GM06990 (cell line): ENCODE results near the gene SALL1.

Experiments used
- DNase-seq: peaks from one replicate; pipeline ENCODE4 v3.0.0-alpha.2; 2011; ENCODE audit not compliant: insufficient read length; ENCODE audit errors: extremely low read depth
- H3K27me3 ChIP-seq: replicated peaks from 2 replicates; pipeline ENCODE4 v1.6.0; 2011; ENCODE audit warnings: low read length; ENCODE audit not compliant: control insufficient read depth, insufficient read depth
- H3K36me3 ChIP-seq: 2 replicates; pipeline ENCODE4 v1.5.1; 2011; ENCODE audit warnings: low read length; ENCODE audit not compliant: control insufficient read depth, insufficient read depth
- H3K4me3 ChIP-seq: replicated peaks from 2 replicates; pipeline ENCODE4 v1.5.1; 2011; ENCODE audit warnings: low read depth, mild to moderate bottlenecking, control low read depth, low read length
- TF ChIP-seq, protein P1 (sequence below): IDR thresholded peaks from 2 replicates; pipeline ENCODE4 v1.5.1; 2011; ENCODE audit warnings: low read length, control low read depth, mild to moderate bottlenecking, inconsistent platforms; ENCODE audit not compliant: insufficient read depth, poor library complexity, severe bottlenecking

The SALL1 gene

GRCh38 chr16:51153577-51154031 lies 2.5 kb upstream of the SALL1 start:
- Histone ChIP-seq H3K36me3 (no peaks in the 10 kb centered on the region), H3K27me3 (no peaks in the 10 kb centered on the region; the same call in 1 of the 2 replicates), H3K4me3 (no peak overlapping the region)
- no peak for DNase-seq
- TF ChIP-seq, protein P1, sequence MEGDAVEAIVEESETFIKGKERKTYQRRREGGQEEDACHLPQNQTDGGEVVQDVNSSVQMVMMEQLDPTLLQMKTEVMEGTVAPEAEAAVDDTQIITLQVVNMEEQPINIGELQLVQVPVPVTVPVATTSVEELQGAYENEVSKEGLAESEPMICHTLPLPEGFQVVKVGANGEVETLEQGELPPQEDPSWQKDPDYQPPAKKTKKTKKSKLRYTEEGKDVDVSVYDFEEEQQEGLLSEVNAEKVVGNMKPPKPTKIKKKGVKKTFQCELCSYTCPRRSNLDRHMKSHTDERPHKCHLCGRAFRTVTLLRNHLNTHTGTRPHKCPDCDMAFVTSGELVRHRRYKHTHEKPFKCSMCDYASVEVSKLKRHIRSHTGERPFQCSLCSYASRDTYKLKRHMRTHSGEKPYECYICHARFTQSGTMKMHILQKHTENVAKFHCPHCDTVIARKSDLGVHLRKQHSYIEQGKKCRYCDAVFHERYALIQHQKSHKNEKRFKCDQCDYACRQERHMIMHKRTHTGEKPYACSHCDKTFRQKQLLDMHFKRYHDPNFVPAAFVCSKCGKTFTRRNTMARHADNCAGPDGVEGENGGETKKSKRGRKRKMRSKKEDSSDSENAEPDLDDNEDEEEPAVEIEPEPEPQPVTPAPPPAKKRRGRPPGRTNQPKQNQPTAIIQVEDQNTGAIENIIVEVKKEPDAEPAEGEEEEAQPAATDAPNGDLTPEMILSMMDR = no peak

DNA sequence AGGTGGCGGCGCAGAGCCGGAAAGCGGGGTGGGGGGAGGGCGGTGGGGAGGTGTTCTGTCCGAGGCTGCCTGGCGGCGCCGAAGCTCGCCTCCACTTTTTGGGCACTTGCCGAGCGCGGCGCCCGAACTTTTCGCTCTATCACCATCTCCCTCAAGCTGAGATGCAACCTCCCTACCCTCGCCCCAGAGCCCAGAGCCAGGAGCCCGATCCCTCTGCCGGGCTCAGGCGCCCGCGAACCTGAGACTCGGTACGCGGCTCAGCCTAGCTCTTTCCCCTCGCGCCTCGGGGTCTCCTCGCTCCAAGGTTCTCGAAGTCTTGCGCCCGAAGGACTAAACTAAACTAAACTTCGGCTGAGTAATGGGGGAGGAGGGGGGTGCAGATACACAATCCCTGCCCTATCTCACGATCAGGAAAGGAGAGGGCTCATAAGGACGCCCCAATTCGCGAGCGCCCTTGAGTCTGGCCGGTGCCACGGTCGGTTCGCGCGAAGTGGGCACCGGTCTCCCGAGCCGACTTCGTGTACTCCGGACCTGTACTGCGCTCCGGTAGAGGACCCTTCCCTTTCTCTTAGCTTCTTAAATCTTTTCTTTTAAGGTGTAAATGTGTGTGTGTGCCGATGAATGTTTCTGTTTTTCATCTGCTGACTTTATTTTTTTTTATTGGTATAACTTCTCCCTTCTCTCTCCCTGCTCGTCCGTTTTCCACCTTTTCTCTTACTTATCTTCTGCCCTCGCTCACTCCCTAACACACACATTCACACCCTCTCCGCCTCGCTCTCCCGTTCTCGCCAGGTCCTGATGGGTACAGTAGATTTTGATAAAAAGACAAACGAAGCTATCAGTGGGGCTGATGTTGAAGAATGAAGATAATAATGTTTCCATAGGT lies 1.9 kb upstream of the SALL1 start:
- no peak for DNase-seq
- H3K4me3 ChIP-seq = no peak overlapping the region
- H3K27me3 ChIP-seq = no peaks in the 10 kb centered on the region; the same call in 1 of the 2 replicates

GRCh38 chr16:51151961-51152663 lies 1.0 kb upstream of the SALL1 start:
- TF ChIP-seq, protein P1 = no peak
- no peaks in the 10 kb centered on the region; the same call in 1 of the 2 replicates for H3K27me3 ChIP-seq
- no peak overlapping the region for H3K4me3 ChIP-seq
- no peaks in the 10 kb centered on the region for H3K36me3 ChIP-seq
- no peak for DNase-seq

More for the DNA sequence above, 1.9 kb upstream of the SALL1 start:
- TF ChIP-seq, protein P1 = no peak
- H3K36me3 ChIP-seq = no peaks in the 10 kb centered on the region

DNA sequence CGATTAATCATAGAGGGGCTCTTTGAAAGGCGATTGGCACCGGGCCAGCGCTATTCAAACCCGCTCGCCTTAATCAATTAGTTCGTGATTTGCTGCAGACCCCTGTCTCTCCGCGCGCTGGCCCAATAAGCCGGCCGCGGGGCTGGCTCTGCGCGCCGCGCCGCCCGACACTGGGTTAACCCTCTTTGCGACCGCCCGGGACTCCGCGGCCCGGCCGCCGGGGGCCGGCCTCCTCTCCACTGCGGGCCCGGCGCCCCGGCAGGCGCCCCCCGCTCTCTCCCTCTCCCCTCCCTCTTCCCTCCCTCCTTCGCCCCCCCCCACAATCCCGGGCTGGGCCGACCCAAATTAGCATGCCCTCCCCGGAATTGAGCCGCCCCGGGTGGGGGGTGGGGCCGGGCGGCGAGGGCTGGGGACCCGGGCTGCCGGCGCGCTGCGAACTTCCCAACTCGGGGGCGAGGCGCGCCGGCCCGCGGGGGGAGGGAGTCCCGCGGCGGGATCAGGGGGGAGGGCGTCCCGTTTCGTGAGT lies 428 bp upstream of the SALL1 start:
- TF ChIP-seq, protein P1 = no peak
- no peak for DNase-seq
- Histone ChIP-seq H3K4me3 (no peak overlapping the region), H3K27me3 (no peaks in the 10 kb centered on the region; the same call in 1 of the 2 replicates), H3K36me3 (no peaks in the 10 kb centered on the region)

DNA sequence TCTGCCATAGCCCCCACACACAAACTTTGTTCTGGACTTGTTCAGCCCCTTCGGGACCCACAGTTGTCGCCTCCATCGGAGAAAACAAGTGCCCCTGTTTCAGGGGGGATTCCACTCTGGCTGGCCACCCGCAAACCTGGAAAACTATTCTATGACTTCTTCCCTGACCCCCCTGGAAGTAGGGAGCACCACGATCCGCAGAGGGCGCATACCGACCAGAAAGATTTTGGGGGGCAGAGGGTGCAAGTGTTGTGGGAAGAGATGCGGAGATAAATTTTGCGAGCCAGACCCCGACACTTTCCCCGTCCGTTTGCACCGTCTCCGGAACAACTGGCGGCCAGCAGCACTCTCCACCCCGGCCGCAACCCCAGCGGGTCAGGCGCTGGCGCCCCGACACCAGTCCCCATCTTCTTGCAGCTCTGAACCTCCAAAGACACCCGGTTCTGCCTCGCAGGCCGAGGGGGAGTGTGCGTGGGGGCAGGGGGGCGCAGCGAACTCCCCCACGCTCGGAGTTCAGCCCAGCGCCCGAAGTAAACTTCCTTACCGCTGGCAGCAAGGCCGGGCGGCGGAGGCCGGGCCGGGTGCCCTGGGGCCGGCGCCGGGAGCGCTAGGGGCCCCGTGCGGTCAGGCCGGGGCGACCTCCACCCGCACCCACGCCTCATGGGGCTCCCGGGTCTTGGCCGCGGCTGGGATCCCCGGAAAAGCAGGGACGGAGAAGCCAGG lies 744 bp downstream of the SALL1 start:
- H3K27me3 ChIP-seq = no peaks in the 10 kb centered on the region; the same call in 1 of the 2 replicates
- H3K36me3 ChIP-seq = no peaks in the 10 kb centered on the region
- H3K4me3 ChIP-seq = no peak overlapping the region
- DNase-seq = no peak
- TF ChIP-seq, protein P1 = no peak
